HepG2 (cell line): Measurements from ENCODE around the gene MYCBP2. TPM values are rescaled to one million over a fixed set of nuclear protein-coding genes. Genes with fewer than 3 reads are reported as not detected.

Experiments used
- E2F5 ChIP-seq: sonication (generic); formaldehyde crosslinking; conservative IDR thresholded peaks from 2 replicates; pipeline ENCODE4 v1.4.0; 2020; ENCODE audit warnings: missing genetic modification reagents
- ETV6 ChIP-seq: sonication (generic); formaldehyde crosslinking; conservative IDR thresholded peaks from 2 replicates; pipeline ENCODE4 v1.4.0; 2020; ENCODE audit warnings: missing genetic modification reagents
- HNF1A ChIP-seq, 2 experiments: sonication (generic) in 1 of 2; formaldehyde crosslinking in 1 of 2; IDR thresholded peaks; 2 replicates each; pipeline versions ENCODE4 v1.4.0 to v1.6.1; 2016 to 2020; ENCODE audit warnings: borderline replicate concordance in 1 of 2, low read depth in 1 of 2, mild to moderate bottlenecking in 1 of 2, missing genetic modification reagents in 1 of 2
- RELA ChIP-seq: sonication (generic); formaldehyde crosslinking; IDR thresholded peaks from 2 replicates; pipeline ENCODE4 v1.4.0; 2020; ENCODE audit warnings: missing genetic modification reagents
- ZBTB8A ChIP-seq: sonication (generic); formaldehyde crosslinking; IDR thresholded peaks from 2 replicates; pipeline ENCODE4 v1.4.0; 2020; ENCODE audit warnings: mild to moderate bottlenecking, low read depth, missing genetic modification reagents, borderline replicate concordance
- polyA plus RNA-seq, 8 experiments: library from polyadenylated mRNA; depleted of rRNA in 3 of 8; stranded (reverse) in 7 of 8; unstranded in 1 of 8; fragments of >200 nt; fragmentation: Illumina TruSeq in 4 of 8; extraction: Trizol in 4 of 8; gene quantifications; 2 replicates each; pipeline versions ENCODE4 v1.2.1 to v1.2.3, GENCODE V29; 2011 to 2016; ENCODE audit warnings: low read depth in 4 of 8, missing spikeins in 1 of 8, mixed read lengths in 1 of 8; ENCODE audit not compliant: insufficient read depth in 1 of 8
- total RNA-seq, 5 experiments: library from RNA; depleted of rRNA; stranded (reverse); fragments of >200 nt; fragmentation: Illumina TruSeq; extraction: Trizol; gene quantifications; 2 replicates each; pipeline ENCODE4 v1.2.3, GENCODE V29; 2016; ENCODE audit warnings: low read depth in 1 of 5
- TF ChIP-seq, protein P1 (sequence below): sonication (generic); formaldehyde crosslinking; IDR thresholded peaks from 2 replicates; pipeline ENCODE4 v1.5.0; 2020; ENCODE audit warnings: mild to moderate bottlenecking, missing genetic modification reagents, borderline replicate concordance
- TF ChIP-seq, protein P2 (sequence below), 2 experiments: fragments of 450-650 bp in 1 of 2; sonication (generic) in 1 of 2; formaldehyde crosslinking in 1 of 2; IDR thresholded peaks; 2 replicates each; pipeline versions ENCODE4 v1.6.1 to v1.8.0; 2016 to 2022; ENCODE audit warnings: antibody characterized with exemption in 1 of 2, mild to moderate bottlenecking in 1 of 2, missing genetic modification reagents in 1 of 2

The MYCBP2 gene
- total and polyA plus RNA-seq, 2 of the 13 experiments (the other 11 are each of a cell fraction or from before 2014, with no cell fraction given): 16.3 to 35.3 TPM

- TF ChIP-seq HNF1A (IDR thresholded peaks at IDR 0.05; ENCODE audit: low read depth) (no peak), HNF1A (CRISPR knock-in tag; IDR thresholded peaks at IDR 0.05; ENCODE audit: borderline replicate concordance) (no peak), E2F5 (CRISPR knock-in tag) (no peak), ETV6 (no peak), ZBTB8A (CRISPR knock-in tag) (no peak), RELA (CRISPR knock-in tag) (no peak)
- TF ChIP-seq, protein P1, sequence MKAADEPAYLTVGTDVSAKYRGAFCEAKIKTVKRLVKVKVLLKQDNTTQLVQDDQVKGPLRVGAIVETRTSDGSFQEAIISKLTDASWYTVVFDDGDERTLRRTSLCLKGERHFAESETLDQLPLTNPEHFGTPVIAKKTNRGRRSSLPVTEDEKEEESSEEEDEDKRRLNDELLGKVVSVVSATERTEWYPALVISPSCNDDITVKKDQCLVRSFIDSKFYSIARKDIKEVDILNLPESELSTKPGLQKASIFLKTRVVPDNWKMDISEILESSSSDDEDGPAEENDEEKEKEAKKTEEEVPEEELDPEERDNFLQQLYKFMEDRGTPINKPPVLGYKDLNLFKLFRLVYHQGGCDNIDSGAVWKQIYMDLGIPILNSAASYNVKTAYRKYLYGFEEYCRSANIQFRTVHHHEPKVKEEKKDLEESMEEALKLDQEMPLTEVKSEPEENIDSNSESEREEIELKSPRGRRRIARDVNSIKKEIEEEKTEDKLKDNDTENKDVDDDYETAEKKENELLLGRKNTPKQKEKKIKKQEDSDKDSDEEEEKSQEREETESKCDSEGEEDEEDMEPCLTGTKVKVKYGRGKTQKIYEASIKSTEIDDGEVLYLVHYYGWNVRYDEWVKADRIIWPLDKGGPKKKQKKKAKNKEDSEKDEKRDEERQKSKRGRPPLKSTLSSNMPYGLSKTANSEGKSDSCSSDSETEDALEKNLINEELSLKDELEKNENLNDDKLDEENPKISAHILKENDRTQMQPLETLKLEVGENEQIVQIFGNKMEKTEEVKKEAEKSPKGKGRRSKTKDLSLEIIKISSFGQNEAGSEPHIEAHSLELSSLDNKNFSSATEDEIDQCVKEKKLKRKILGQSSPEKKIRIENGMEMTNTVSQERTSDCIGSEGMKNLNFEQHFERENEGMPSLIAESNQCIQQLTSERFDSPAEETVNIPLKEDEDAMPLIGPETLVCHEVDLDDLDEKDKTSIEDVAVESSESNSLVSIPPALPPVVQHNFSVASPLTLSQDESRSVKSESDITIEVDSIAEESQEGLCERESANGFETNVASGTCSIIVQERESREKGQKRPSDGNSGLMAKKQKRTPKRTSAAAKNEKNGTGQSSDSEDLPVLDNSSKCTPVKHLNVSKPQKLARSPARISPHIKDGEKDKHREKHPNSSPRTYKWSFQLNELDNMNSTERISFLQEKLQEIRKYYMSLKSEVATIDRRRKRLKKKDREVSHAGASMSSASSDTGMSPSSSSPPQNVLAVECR (CRISPR knock-in tag): peak; percentile 81
- TF ChIP-seq, protein P2, sequence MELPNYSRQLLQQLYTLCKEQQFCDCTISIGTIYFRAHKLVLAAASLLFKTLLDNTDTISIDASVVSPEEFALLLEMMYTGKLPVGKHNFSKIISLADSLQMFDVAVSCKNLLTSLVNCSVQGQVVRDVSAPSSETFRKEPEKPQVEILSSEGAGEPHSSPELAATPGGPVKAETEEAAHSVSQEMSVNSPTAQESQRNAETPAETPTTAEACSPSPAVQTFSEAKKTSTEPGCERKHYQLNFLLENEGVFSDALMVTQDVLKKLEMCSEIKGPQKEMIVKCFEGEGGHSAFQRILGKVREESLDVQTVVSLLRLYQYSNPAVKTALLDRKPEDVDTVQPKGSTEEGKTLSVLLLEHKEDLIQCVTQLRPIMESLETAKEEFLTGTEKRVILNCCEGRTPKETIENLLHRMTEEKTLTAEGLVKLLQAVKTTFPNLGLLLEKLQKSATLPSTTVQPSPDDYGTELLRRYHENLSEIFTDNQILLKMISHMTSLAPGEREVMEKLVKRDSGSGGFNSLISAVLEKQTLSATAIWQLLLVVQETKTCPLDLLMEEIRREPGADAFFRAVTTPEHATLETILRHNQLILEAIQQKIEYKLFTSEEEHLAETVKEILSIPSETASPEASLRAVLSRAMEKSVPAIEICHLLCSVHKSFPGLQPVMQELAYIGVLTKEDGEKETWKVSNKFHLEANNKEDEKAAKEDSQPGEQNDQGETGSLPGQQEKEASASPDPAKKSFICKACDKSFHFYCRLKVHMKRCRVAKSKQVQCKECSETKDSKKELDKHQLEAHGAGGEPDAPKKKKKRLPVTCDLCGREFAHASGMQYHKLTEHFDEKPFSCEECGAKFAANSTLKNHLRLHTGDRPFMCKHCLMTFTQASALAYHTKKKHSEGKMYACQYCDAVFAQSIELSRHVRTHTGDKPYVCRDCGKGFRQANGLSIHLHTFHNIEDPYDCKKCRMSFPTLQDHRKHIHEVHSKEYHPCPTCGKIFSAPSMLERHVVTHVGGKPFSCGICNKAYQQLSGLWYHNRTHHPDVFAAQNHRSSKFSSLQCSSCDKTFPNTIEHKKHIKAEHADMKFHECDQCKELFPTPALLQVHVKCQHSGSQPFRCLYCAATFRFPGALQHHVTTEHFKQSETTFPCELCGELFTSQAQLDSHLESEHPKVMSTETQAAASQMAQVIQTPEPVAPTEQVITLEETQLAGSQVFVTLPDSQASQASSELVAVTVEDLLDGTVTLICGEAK (IDR thresholded peaks at IDR 0.05): no peak
- TF ChIP-seq, protein P2 (CRISPR knock-in tag; IDR thresholded peaks at IDR 0.05): no peak
Observed at GRCh38 chr13:77026255-77026860, 300.5 kb downstream of the MYCBP2 start (continued).
